ENCODE data around the gene HS6ST3. TPM values are rescaled to one million over a fixed set of nuclear protein-coding genes. Genes with fewer than 3 reads are reported as not detected.

The HS6ST3 gene
- total and polyA plus RNA-seq, 2 of the 13 experiments (the other 11 are each of a cell fraction or from before 2014, with no cell fraction given), result not detected

DNA sequence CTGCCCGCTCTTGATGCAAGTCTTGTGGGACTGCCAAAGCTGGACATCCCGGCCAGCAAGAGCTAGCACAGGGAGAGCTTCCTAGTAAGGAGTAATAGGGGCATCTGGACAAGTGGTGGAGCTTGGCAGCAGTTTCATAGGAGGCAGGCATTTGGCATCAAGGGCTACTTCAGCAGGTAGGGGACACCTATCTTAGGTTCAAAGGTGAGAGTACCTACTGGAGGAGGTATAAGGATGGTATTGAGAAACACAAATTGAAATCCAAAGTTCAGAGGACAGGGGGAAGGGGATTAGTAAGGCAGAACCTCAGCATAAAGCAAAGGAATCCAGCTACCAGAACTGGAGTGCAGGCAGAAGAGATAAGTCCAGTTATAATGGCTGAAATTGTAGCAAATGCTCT is 462.7 kb downstream of the HS6ST3 start (continued):
- TF ChIP-seq, protein P1, sequence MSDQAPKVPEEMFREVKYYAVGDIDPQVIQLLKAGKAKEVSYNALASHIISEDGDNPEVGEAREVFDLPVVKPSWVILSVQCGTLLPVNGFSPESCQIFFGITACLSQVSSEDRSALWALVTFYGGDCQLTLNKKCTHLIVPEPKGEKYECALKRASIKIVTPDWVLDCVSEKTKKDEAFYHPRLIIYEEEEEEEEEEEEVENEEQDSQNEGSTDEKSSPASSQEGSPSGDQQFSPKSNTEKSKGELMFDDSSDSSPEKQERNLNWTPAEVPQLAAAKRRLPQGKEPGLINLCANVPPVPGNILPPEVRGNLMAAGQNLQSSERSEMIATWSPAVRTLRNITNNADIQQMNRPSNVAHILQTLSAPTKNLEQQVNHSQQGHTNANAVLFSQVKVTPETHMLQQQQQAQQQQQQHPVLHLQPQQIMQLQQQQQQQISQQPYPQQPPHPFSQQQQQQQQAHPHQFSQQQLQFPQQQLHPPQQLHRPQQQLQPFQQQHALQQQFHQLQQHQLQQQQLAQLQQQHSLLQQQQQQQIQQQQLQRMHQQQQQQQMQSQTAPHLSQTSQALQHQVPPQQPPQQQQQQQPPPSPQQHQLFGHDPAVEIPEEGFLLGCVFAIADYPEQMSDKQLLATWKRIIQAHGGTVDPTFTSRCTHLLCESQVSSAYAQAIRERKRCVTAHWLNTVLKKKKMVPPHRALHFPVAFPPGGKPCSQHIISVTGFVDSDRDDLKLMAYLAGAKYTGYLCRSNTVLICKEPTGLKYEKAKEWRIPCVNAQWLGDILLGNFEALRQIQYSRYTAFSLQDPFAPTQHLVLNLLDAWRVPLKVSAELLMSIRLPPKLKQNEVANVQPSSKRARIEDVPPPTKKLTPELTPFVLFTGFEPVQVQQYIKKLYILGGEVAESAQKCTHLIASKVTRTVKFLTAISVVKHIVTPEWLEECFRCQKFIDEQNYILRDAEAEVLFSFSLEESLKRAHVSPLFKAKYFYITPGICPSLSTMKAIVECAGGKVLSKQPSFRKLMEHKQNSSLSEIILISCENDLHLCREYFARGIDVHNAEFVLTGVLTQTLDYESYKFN (CRISPR knock-in tag; conservative IDR thresholded peaks at IDR 0.05), result no peak
- no peak for TF ChIP-seq PPARG (CRISPR knock-in tag; conservative IDR thresholded peaks at IDR 0.05)
- no peak for TF ChIP-seq TBP (CRISPR knock-in tag; IDR thresholded peaks at IDR 0.05)
- TF ChIP-seq NCOA5 (CRISPR knock-in tag; IDR thresholded peaks at IDR 0.05), result no peak
- TF ChIP-seq, protein P2, sequence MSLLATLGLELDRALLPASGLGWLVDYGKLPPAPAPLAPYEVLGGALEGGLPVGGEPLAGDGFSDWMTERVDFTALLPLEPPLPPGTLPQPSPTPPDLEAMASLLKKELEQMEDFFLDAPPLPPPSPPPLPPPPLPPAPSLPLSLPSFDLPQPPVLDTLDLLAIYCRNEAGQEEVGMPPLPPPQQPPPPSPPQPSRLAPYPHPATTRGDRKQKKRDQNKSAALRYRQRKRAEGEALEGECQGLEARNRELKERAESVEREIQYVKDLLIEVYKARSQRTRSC (CRISPR knock-in tag; IDR thresholded peaks at IDR 0.05; ENCODE audit: low read depth), result no peak
- TF ChIP-seq, protein P3, sequence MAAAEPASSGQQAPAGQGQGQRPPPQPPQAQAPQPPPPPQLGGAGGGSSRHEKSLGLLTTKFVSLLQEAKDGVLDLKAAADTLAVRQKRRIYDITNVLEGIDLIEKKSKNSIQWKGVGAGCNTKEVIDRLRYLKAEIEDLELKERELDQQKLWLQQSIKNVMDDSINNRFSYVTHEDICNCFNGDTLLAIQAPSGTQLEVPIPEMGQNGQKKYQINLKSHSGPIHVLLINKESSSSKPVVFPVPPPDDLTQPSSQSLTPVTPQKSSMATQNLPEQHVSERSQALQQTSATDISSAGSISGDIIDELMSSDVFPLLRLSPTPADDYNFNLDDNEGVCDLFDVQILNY (CRISPR knock-in tag; conservative IDR thresholded peaks at IDR 0.05), result no peak

DNA sequence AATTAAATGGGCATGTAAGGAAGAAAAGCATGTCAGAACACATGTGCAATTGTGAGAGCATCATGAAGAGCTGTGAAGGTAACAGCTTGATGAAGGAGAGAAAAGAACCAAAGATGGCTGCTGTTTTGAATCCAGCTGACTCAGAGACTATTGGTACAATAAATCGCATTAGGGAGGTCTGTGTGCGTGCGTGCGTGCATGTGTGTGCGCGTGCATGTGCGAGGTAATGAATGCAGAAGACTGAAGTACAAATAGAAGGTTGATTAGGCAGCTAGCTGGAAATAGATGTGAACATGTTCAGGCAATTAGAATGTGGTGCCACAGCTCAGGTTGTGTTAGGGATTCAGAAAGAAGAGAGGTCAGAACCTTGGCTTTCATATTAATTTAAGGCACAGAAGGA is 463.9 kb downstream of the HS6ST3 start:
- no TSS peak for BruUV-seq (replicated peaks)
- Histone ChIP-seq H2AFZ (ENCODE audit: low read length) (no peak overlapping the region), H3K4me3 (replicated peaks in 1 of 3; ENCODE audit: insufficient read depth in 1 of 3, low read depth in 2 of 3, low read length in 3 of 3) (no peak overlapping the region), H3K9ac (ENCODE audit: insufficient read depth, low read depth, low read length) (no peak overlapping the region), H3K36me3 (replicated peaks in 1 of 2; ENCODE audit: control insufficient read depth in 1 of 2, insufficient read depth in 2 of 2, low read length in 2 of 2) (no peaks in the 10 kb centered on the region), H3K27ac (ENCODE audit: extremely low read length, insufficient read depth, low read length) (no peak overlapping the region), H3K4me1 (ENCODE audit: insufficient read depth, low read length) (0 out of 2 replicates have a peak, but pooled peaks cover 6% of the 10 kb centered on the region), H3K79me2 (ENCODE audit: insufficient read depth, low read length) (no peaks in the 10 kb centered on the region), H3K4me2 (ENCODE audit: low read depth, low read length) (no peak overlapping the region), H3K27me3 (ENCODE audit: control insufficient read depth in 1 of 2, insufficient read depth in 2 of 2, low read length in 2 of 2) (no peaks in the 10 kb centered on the region), H3K9me3 (ENCODE audit: low read length) (no peaks in the 10 kb centered on the region), H4K20me1 (ENCODE audit: insufficient read depth, low read length) (no peaks in the 10 kb centered on the region)
- intact Hi-C loops (cut with micrococcal nuclease; ENCODE audit: unreplicated experiment) (no loop called here), in situ Hi-C loops (cut with HindIII; ENCODE audit: extremely low pct_ligation_motif_present, low pct_unique_long_range_greater_than_20kb) (no loop called here)
- DNase-seq (ENCODE audit: low spot score) (no peak), FAIRE-seq (no peak), ATAC-seq (no peak)
- WGBS (ENCODE audit: low lambda C conversion rate), result 73% methylated on average over 7 of the region's 7 CpGs
- ChIA-PET CTCF (ENCODE audit: low intra/inter-chr PET ratio, low total read pairs) (no interaction called here), POLR2A (no interaction called here)
- TF ChIP-seq HNRNPUL1 (IDR thresholded peaks at IDR 0.05; ENCODE audit: low read depth, low read length) (no peak), ZSCAN31 (CRISPR knock-in tag; IDR thresholded peaks at IDR 0.05; ENCODE audit: low read depth) (no peak), ZSCAN20 (CRISPR knock-in tag; IDR thresholded peaks at IDR 0.05; ENCODE audit: borderline replicate concordance) (no peak), HNF4G (IDR thresholded peaks at IDR 0.05; ENCODE audit: borderline replicate concordance, low read depth, low read length) (no peak), HNF4G (CRISPR knock-in tag; IDR thresholded peaks at IDR 0.05; ENCODE audit: borderline replicate concordance, low read depth) (no peak), ZNF782 (CRISPR knock-in tag; IDR thresholded peaks at IDR 0.05; ENCODE audit: borderline replicate concordance) (no peak), ZBTB21 (CRISPR knock-in tag; IDR thresholded peaks at IDR 0.05) (no peak), DMAP1 (CRISPR knock-in tag; IDR thresholded peaks at IDR 0.05) (no peak), POLR2AphosphoS2 (IDR thresholded peaks at IDR 0.05; ENCODE audit: low read depth, low read length) (no peak), ZNF713 (CRISPR knock-in tag; IDR thresholded peaks at IDR 0.05) (no peak), ZBTB7B (CRISPR knock-in tag; IDR thresholded peaks at IDR 0.05) (no peak), TBX2 (CRISPR knock-in tag; IDR thresholded peaks at IDR 0.05; ENCODE audit: borderline replicate concordance) (no peak)
- TF ChIP-seq, protein P4, sequence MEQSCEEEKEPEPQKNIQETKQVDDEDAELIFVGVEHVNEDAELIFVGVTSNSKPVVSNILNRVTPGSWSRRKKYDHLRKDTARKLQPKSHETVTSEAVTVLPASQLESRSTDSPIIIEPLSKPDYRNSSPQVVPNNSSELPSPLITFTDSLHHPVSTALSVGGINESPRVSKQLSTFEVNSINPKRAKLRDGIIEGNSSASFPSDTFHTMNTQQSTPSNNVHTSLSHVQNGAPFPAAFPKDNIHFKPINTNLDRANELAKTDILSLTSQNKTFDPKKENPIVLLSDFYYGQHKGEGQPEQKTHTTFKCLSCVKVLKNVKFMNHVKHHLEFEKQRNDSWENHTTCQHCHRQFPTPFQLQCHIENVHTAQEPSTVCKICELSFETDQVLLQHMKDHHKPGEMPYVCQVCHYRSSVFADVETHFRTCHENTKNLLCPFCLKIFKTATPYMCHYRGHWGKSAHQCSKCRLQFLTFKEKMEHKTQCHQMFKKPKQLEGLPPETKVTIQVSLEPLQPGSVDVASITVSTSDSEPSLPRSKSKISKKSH (CRISPR knock-in tag; IDR thresholded peaks at IDR 0.05; ENCODE audit: borderline replicate concordance), result no peak
